Activated CD8-positive, alpha-beta memory T cell treated with anti-CD3 and anti-CD28 coated beads for 24 hours (primary cell): ENCODE data around the gene TECPR1.

ENCODE experiments used
- DNase-seq: peaks from one replicate; pipeline ENCODE4 v3.0.0-alpha.2; 2020

Gene TECPR1

GRCh38 chr7:98248156-98248555 lies 3.9 kb downstream of the TECPR1 start:
- no peak for DNase-seq

- no peak for DNase-seq
Observed at GRCh38 chr7:98244871-98245270, 7.2 kb downstream of the TECPR1 start.

- DNase-seq: no peak
Observed at GRCh38 chr7:98242934-98243333, 9.1 kb downstream of the TECPR1 start.

GRCh38 chr7:98242342-98242741 lies 9.7 kb downstream of the TECPR1 start:
- DNase-seq: no peak

- no peak for DNase-seq
Observed at GRCh38 chr7:98241674-98242241, 10.3 kb downstream of the TECPR1 start.

GRCh38 chr7:98240961-98241673 lies 10.9 kb downstream of the TECPR1 start:
- DNase-seq: peak; percentile 64

- no peak for DNase-seq
Observed at GRCh38 chr7:98238976-98239375, 13.1 kb downstream of the TECPR1 start.

- DNase-seq: no peak
Observed at GRCh38 chr7:98238076-98238475, 14.0 kb downstream of the TECPR1 start.

GRCh38 chr7:98236355-98237185 lies 15.5 kb downstream of the TECPR1 start:
- DNase-seq: no peak

- no peak for DNase-seq
Observed at GRCh38 chr7:98235901-98236300, 16.1 kb downstream of the TECPR1 start.

- DNase-seq: no peak
Observed at GRCh38 chr7:98234429-98235147, 17.4 kb downstream of the TECPR1 start.

GRCh38 chr7:98233219-98234070 lies 18.6 kb downstream of the TECPR1 start:
- DNase-seq: no peak

- no peak for DNase-seq
Observed at GRCh38 chr7:98232799-98233198, 19.2 kb downstream of the TECPR1 start.

- no peak for DNase-seq
Observed at GRCh38 chr7:98232263-98232585, 19.8 kb downstream of the TECPR1 start.

- no peak for DNase-seq
Observed at GRCh38 chr7:98231493-98232262, 20.4 kb downstream of the TECPR1 start.

- DNase-seq: no peak
Observed at GRCh38 chr7:98230746-98231471, 21.1 kb downstream of the TECPR1 start.

- DNase-seq: no peak
Observed at GRCh38 chr7:98229991-98230745, 21.9 kb downstream of the TECPR1 start.

GRCh38 chr7:98229441-98229840 lies 22.6 kb downstream of the TECPR1 start:
- no peak for DNase-seq

GRCh38 chr7:98228801-98229200 lies 23.2 kb downstream of the TECPR1 start:
- DNase-seq: no peak

GRCh38 chr7:98227939-98228338 lies 24.1 kb downstream of the TECPR1 start:
- DNase-seq: no peak
